Activated naive CD4-positive, alpha-beta T cell treated with anti-CD3 and anti-CD28 coated beads for 36 hours (primary cell): ENCODE results near the gene GRIP2. TPM values are rescaled to one million over a fixed set of nuclear protein-coding genes. Genes with fewer than 3 reads are reported as not detected.

Source experiments
- CTCF ChIA-PET: fragments of 350-600 bp; sonication (Branson Sonifier 250); formaldehyde crosslinking; loops from one replicate; lab custom pipeline; 2021; ENCODE audit warnings: antibody characterized with exemption; lab: Charles Lee
- DNase-seq: peaks from one replicate; pipeline ENCODE4 v3.0.0-alpha.2; 2020
- H3K27ac Mint-ChIP-seq: one replicate; pipeline ENCODE4 v1.8.0; 2021; ENCODE audit warnings: mild to moderate bottlenecking, mixed read lengths
- H3K27me3 Mint-ChIP-seq: one replicate; pipeline ENCODE4 v1.8.0; 2021; ENCODE audit warnings: low read depth, mixed read lengths
- H3K36me3 Mint-ChIP-seq: one replicate; pipeline ENCODE4 v1.8.0; 2021; ENCODE audit warnings: low read depth, mixed read lengths
- H3K4me1 Mint-ChIP-seq: one replicate; pipeline ENCODE4 v1.8.0; 2021; ENCODE audit warnings: low read depth, mixed read lengths
- H3K4me3 Mint-ChIP-seq: one replicate; pipeline ENCODE4 v1.8.0; 2021; ENCODE audit warnings: mild to moderate bottlenecking, moderate library complexity, mixed read lengths
- H3K9me3 Mint-ChIP-seq: one replicate; pipeline ENCODE4 v1.8.0; 2021; ENCODE audit warnings: mixed read lengths
- intact Hi-C: fragments of 100-400 bp; cut with micrococcal nuclease; formaldehyde crosslinking; loops from one replicate; pipeline ENCODE4 v1.15.1; 2023
- total RNA-seq, 2 experiments: library from RNA; stranded (reverse); gene quantifications; one replicate each; pipeline ENCODE4 v1.2.3, GENCODE V29; 2021

The GRIP2 gene
- total RNA-seq, 2 experiments from 2014 or later = not detected

DNA sequence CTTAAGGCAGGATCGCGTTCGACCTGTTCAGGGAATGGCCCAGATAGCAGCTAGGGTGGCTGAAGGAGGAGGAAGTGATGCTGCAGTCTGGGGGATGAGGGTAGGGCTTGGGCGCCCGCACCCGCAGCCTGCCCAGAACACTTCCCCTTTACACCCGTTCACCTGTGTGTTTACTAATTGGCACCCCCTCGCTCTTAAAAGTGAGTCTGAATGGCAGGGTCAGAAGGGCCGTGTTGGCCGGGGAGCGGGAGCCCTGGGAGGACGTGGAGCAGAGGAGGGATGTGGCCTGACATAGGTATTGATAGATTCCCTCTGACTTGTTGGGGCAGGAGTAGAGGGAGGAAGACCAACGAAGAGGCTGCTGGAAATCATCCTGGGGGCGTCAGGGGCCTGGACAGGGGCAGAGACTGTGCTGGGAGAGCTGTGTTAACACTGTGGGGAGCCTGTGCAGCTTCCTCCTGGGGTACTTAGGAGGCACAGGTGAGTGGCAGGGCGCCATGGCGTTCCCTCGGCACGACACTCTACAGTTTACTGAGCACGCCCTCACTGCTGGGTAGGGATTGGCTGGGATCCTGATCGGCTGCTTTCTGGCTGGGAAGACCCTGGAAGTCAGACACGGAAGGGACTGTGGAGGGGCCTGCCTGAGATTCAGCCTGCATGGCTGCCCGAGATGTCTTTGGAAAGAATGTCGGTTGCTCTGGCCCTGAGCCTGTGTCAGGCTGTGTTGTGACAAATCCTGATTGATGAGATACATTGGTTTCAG is 86.1 kb downstream of the GRIP2 start:
- intact Hi-C loops = no loop called here

DNA sequence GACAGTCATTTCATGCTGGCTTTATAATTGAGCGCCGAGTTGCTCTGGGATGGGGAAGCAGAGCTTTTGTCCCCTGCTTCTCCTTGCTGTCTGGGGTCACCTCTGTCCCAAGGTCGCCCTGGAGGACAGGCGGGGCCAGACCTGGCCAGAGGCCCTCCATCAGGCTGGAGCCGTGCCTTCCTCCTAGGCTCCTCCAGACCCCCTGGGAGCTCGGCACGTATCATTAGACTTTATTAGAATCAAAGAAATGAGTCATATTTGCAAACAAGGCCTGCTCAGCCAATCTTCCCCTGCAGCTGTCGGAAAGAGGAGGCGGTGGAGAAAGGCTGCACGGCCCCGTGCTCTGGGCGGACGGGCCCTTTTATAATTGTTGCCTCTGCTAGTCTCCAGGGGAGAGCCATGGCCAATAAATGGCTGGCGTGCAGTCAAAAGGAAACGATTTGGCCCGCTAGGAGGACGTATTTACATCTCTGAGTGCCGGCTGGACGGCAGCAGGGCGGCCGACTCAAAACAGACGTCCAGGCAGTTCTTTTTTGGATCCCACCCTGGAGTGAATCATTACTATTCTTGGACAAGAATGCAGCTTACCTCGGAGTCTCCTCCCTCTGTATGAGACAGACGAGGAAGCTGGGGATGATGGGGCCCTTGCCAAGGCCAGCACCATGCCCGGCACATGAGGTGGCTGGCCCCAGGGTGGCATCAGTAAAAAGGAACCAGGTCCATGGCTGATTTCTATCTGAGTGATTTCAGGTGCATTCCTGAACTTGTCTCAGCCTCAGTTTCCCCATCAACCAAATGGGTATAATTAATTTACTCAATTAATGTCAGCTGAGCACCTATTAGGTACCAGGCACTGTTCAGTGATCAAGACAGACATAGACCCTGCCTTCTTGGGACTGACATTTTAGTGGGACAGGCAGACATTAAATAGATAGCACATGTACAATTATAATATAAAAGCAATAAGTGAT is 87.1 kb downstream of the GRIP2 start:
- peaks cover 25% of the 10 kb centered on the region for H3K36me3 Mint-ChIP-seq
- H3K9me3 Mint-ChIP-seq = no peaks in the 10 kb centered on the region

More for the DNA sequence above, 86.1 kb downstream of the GRIP2 start:
- H3K27ac Mint-ChIP-seq = no peak overlapping the region
- no peaks in the 10 kb centered on the region for H3K9me3 Mint-ChIP-seq
- no peak for DNase-seq
- peaks cover 15% of the 10 kb centered on the region for H3K36me3 Mint-ChIP-seq
- no peak overlapping the region for H3K4me3 Mint-ChIP-seq
- no peaks in the 10 kb centered on the region for H3K27me3 Mint-ChIP-seq
- CTCF ChIA-PET = no interaction called here
- H3K4me1 Mint-ChIP-seq = peaks cover 12% of the 10 kb centered on the region

DNA sequence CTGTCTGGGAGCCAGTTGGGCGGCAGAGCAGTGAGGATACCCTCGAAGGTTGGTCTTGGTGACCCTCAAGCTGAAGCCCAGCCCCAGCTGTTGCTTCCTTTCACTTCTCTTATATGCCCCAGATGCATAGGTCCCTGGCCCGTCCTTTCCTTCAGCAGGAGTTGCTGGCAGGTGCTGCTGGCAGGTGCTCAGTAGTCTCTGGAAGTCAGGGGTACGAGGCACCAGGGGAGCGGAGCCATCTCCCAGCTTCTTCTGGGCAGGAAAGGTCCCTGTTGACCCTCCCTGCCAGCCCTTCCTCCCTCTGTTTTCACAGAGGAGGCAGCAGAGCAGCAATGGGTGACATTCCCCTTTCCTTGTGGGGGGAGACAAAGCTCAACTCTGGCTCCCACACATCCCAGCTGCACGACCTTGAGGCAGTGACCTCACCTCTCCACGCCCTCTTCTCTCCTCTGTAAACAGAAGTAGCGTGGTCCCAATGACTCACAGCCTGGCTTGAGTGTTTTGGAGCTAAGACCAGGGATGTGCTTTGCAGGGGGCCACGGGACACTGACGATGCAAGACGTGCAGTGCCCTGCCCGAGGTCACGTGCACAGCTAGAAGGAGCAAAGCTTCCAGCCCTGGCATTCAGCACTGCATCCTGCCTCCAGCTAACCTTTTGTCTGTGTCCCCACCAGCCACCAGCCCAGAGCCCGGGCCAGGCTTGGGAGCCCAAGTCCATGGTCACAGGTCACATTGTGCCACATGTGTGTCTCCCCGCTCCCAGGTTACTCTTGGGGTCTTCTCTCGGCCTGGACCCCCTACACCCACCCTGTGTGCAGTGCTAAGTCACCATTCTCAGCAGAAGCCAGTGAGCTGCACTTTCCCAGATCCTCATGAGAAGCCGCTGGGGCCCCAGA is 88.0 kb downstream of the GRIP2 start:
- H3K4me1 Mint-ChIP-seq = peaks cover 6% of the 10 kb centered on the region
- no peak for DNase-seq
- CTCF ChIA-PET = no interaction called here
- no peaks in the 10 kb centered on the region for H3K9me3 Mint-ChIP-seq
- intact Hi-C loops = no loop called here
- H3K36me3 Mint-ChIP-seq = peaks cover 33% of the 10 kb centered on the region
- H3K27ac Mint-ChIP-seq = no peak overlapping the region
- no peak overlapping the region for H3K4me3 Mint-ChIP-seq
- no peaks in the 10 kb centered on the region for H3K27me3 Mint-ChIP-seq

More for the DNA sequence above, 87.1 kb downstream of the GRIP2 start:
- no peak for DNase-seq
- CTCF ChIA-PET = no interaction called here
- intact Hi-C loops = no loop called here
- Mint-ChIP-seq H3K27ac (no peak overlapping the region), H3K4me1 (peaks cover 7% of the 10 kb centered on the region), H3K27me3 (no peaks in the 10 kb centered on the region), H3K4me3 (no peak overlapping the region)

DNA sequence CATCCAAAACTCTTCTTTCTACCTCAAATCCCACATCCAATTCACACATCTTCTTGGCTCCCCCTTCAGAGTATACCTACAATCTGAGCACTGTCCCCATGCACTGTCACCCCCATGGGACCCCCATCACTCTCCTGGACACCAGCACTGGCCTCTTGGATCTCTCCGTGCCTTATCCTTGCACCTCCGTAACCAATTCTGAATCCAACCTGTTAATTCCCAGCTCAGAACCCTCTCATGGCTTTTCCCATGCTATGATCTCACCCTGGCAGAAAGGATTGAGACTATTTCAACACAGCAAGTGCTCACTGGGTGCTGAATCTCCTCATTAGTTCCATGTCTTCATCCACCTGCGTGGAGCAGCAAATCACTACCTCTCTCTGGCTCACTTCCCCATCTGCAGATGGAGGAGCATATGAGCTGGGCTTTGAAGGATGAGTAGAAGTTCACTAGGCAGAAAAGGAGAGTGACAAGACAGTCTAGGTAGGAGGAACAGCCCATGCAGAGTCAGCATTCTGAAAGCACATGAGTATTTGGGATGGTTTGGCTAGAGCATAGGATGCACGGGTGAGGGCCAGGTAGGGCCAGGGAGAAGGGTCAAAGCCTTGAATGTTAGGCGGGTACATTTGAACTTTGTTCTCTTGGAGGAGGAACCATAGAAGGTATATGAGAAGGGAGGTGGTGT is 89.1 kb downstream of the GRIP2 start:
- CTCF ChIA-PET = interaction anchor here (0.6 to 0.9 kb wide), 2 partner anchors 122 to 418 kb away, joined by 3 read pairs; no protein-coding TSS in a partner anchor
- intact Hi-C loops = no loop called here
- no peaks in the 10 kb centered on the region for H3K27me3 Mint-ChIP-seq
- no peak overlapping the region for H3K4me3 Mint-ChIP-seq
- no peak for DNase-seq
- no peaks in the 10 kb centered on the region for H3K9me3 Mint-ChIP-seq
- no peak overlapping the region for H3K27ac Mint-ChIP-seq
- H3K4me1 Mint-ChIP-seq = peaks cover 6% of the 10 kb centered on the region
- peaks cover 40% of the 10 kb centered on the region for H3K36me3 Mint-ChIP-seq

DNA sequence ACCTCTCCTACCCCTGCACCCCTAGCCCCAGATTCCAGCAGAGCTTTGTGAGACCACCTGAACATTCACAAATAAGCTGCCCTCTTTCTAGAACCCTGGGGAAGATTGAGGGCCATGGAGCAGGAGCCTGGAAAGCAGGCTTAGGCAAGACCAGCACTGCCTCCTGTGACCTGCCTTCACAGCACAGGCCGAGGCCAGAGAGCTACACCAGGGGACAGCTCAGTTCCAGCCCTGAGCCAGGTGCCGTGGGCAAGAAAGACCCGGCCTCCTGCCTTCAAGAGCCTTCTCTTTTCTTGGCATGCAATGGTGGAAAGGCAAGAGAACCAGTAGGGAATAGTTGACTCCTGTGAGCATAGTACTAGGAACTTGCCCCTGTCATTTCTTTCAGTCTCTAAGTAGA is 89.6 kb downstream of the GRIP2 start:
- no peaks in the 10 kb centered on the region for H3K9me3 Mint-ChIP-seq
- H3K4me1 Mint-ChIP-seq = peaks cover 6% of the 10 kb centered on the region
- DNase-seq = no peak
- H3K27me3 Mint-ChIP-seq = no peaks in the 10 kb centered on the region
- peaks cover 46% of the 10 kb centered on the region for H3K36me3 Mint-ChIP-seq
- CTCF ChIA-PET = interaction anchor here (0.6 to 0.9 kb wide), 3 partner anchors 17 to 419 kb away, joined by 3 read pairs; no protein-coding TSS in a partner anchor
- H3K27ac Mint-ChIP-seq = no peak overlapping the region
- no peak overlapping the region for H3K4me3 Mint-ChIP-seq
- intact Hi-C loops = no loop called here

DNA sequence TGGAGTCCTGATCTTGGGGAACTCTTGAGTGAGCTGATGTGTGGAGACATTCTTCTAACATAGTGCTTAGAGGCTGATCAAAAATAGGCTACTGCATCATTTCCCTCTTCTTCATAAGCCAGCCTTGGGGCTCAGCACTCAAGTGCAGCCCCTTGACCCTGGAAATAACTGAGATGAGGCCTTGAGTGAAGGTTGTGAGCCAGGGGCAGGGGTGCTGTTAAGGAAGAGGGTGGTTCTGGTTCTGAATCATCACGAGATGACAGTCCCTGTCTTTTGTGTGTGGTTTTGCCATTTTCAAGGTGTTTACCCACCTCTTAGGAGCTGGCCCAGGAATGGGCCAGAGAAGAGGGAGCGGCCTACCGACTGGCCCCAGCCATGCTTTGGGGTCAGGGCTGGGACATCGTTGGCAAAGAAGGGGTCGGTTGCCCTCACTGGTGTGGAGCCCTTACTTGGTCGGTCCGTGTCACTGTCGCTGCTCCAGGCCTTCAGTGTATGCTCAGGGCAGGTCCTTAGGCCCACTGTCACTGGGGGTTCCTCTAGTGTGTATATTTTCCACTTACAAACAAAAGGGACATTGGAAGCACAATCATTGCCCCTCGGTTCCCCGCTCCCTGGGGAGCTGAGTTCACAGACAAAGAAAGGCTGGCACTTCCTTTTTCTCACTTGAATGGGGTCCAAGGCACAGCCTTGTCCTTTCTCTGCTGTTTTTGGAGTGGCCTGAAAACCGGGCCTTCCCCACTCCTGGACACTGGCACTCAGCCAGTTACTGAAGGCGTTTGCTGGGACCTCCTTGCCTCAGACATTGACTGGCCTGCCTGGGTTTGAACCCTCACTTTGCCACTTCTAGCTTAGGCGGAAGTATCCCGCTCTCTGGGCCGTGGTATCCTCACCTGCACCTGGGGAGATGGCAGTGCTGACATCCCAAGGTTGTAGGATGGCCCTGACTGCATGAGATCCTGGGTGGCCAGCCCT is 91.1 kb downstream of the GRIP2 start:
- H3K36me3 Mint-ChIP-seq = peaks cover 47% of the 10 kb centered on the region
- CTCF ChIA-PET = no interaction called here
- peak overlapping the region; percentile 57 for H3K27ac Mint-ChIP-seq
- no peaks in the 10 kb centered on the region for H3K9me3 Mint-ChIP-seq
- no peak for DNase-seq
- intact Hi-C loops = no loop called here
- H3K27me3 Mint-ChIP-seq = no peaks in the 10 kb centered on the region
- no peak overlapping the region for H3K4me3 Mint-ChIP-seq
- H3K4me1 Mint-ChIP-seq = peaks cover 6% of the 10 kb centered on the region

DNA sequence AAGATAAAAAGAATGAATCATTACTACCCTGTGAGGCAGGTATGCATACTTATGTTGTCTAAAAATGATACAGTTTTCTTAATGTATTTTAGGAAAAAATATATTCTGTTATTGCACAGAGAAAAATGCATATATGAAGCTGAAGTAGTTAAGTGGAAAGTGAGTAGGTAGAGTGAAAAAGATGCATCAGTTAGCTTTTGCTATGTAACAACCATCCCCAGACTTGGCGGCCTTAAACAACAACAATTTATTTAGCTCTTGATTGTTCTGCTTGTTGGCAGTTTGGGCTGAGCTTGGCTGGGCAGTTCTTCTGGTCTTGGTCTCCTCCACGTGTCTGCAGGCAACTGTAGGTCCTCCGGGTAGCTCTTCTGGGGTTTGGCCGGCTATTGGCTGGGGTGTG is 92.1 kb downstream of the GRIP2 start:
- Mint-ChIP-seq H3K36me3 (peaks cover 46% of the 10 kb centered on the region), H3K4me1 (peaks cover 6% of the 10 kb centered on the region), H3K4me3 (no peak overlapping the region), H3K27me3 (no peaks in the 10 kb centered on the region), H3K27ac (peak overlapping the region; percentile 57), H3K9me3 (no peaks in the 10 kb centered on the region)
- CTCF ChIA-PET = no interaction called here
- DNase-seq = no peak
- intact Hi-C loops = no loop called here

DNA sequence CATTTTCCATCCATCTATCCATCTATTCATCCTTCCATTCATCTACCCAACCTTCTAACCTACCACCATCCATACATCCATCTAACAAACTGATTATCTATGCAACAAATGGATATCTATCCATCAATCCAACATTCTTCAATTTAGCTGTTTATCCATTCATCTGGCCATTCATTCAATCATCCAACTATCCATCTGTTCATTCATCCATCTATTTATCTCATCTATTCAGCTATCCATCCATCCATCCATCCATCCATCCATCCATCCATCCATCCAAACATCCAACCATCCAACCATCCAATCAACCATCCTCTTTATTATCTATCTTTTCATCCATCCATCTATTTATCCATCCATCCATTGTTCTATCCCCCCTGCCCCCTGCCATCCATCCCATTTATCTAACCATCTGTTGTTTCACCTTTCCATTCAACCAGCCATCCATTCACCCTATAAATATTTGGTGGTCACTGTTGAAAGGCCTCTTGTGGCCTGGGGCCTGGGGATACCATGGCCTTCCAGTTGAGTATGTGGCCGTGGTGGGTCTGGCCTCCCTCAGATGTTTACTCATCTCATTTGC is 93.1 kb downstream of the GRIP2 start:
- intact Hi-C loops = no loop called here
- Mint-ChIP-seq H3K4me3 (no peak overlapping the region), H3K36me3 (peaks cover 46% of the 10 kb centered on the region), H3K27ac (no peak overlapping the region), H3K9me3 (no peaks in the 10 kb centered on the region), H3K4me1 (peaks cover 6% of the 10 kb centered on the region), H3K27me3 (no peaks in the 10 kb centered on the region)
- DNase-seq = no peak
- CTCF ChIA-PET = interaction anchor here (0.6 kb wide), 1 partner anchor 1039 kb away, joined by 3 read pairs; no protein-coding TSS in a partner anchor

DNA sequence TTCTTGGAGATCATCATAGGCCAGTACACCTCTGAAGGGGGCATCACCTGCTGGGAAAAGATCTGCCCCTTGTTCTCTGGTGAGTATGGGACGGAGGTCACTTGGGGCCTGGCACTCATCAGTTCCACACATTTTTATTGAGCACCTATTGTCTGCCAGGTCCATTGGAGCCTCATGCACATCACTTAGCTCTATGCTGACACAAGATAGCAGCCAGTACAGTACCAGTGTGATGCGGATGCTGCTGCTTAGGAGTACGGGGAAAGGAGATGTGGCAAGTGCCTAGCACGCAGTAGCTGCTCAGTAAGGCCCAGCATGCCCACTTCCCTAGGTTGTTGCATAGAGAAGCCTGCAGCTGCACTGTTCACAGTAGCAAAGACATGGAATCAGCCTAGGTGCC is 94.4 kb downstream of the GRIP2 start:
- intact Hi-C loops = no loop called here
- Mint-ChIP-seq H3K27me3 (no peaks in the 10 kb centered on the region), H3K4me1 (peaks cover 6% of the 10 kb centered on the region), H3K9me3 (no peaks in the 10 kb centered on the region), H3K4me3 (no peak overlapping the region), H3K36me3 (peaks cover 40% of the 10 kb centered on the region), H3K27ac (no peak overlapping the region)
- CTCF ChIA-PET = no interaction called here
- DNase-seq = no peak

DNA sequence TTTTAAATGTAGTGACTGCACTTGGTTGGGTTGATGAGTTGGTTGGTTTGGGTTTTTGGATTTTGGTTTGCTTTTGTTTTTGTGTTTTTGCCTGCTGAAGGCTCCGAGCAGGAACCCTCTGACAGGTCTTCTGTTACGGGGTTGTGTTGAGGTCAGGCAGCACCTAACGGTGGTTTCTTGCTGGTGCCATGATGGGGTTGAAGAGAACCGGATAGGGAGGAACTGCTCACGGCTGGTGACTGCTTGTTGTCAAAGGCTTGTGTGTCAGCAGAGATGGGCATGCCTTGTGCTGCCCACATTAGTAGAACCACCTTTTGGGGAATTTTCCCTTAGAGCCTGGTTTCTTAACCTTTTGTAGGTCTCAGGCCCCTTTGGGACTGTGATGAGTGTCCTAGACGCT is 95.8 kb downstream of the GRIP2 start:
- Mint-ChIP-seq H3K4me1 (peaks cover 14% of the 10 kb centered on the region), H3K36me3 (peaks cover 40% of the 10 kb centered on the region), H3K27me3 (no peaks in the 10 kb centered on the region), H3K4me3 (no peak overlapping the region), H3K27ac (no peak overlapping the region), H3K9me3 (no peaks in the 10 kb centered on the region)
- no peak for DNase-seq
- intact Hi-C loops = no loop called here
- CTCF ChIA-PET = no interaction called here
